Activated naive CD8-positive, alpha-beta T cell treated with anti-CD3 and anti-CD28 coated beads, Interleukin-2, amount 50 U/mL, for 24 hours (primary cell): ENCODE measurements around the gene NVL.
"Not testable (repeated sequence)": the region's sequence is repeated elsewhere in the genome, so short reads cannot be mapped to it uniquely, and the experiment has no call there.

Experiments
- ATAC-seq: fragments of 150-1000 bp; cut with Tn5 transposase; one replicate; pipeline ENCODE4 v1.10.0; 2021
- DNase-seq: peaks from one replicate; pipeline ENCODE4 v3.0.0; 2021
- H3K27ac Mint-ChIP-seq: one replicate; pipeline ENCODE4 v1.8.0; 2021; ENCODE audit warnings: mild to moderate bottlenecking, mixed read lengths
- H3K27me3 Mint-ChIP-seq: one replicate; pipeline ENCODE4 v1.8.0; 2021; ENCODE audit warnings: mixed read lengths
- H3K36me3 Mint-ChIP-seq: one replicate; pipeline ENCODE4 v1.8.0; 2021; ENCODE audit warnings: low read depth, mixed read lengths
- H3K4me1 Mint-ChIP-seq: one replicate; pipeline ENCODE4 v1.8.0; 2021; ENCODE audit warnings: mixed read lengths
- H3K4me3 Mint-ChIP-seq: one replicate; pipeline ENCODE4 v1.8.0; 2021; ENCODE audit warnings: mild to moderate bottlenecking, moderate library complexity, mixed read lengths
- H3K9me3 Mint-ChIP-seq: one replicate; pipeline ENCODE4 v1.8.0; 2021; ENCODE audit warnings: mixed read lengths

NVL gene

DNA sequence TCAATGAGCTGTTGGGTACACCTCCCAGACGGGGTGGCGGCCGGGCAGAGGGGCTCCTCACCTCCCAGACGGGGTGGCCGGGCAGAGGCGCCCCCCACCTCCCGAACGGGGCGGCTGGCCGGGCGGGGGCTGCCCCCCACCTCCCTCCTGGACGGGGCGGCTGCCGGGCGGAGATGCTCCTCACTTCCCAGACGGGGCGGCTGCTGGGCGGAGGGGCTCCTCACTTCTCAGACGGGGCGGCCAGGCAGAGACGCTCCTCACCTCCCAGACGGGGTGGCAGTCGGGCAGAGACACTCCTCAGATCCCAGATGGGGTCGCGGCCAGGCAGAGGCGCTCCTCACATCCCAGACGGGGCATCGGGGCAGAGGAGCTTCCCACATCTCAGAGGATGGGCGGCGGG lies 19.7 kb upstream of the NVL start:
- H3K4me3 Mint-ChIP-seq, H3K27ac Mint-ChIP-seq, H3K36me3 Mint-ChIP-seq, H3K27me3 Mint-ChIP-seq, DNase-seq, ATAC-seq, H3K9me3 Mint-ChIP-seq: not testable (repeated sequence)
- peaks cover 24% of the 10 kb centered on the region for H3K4me1 Mint-ChIP-seq

DNA sequence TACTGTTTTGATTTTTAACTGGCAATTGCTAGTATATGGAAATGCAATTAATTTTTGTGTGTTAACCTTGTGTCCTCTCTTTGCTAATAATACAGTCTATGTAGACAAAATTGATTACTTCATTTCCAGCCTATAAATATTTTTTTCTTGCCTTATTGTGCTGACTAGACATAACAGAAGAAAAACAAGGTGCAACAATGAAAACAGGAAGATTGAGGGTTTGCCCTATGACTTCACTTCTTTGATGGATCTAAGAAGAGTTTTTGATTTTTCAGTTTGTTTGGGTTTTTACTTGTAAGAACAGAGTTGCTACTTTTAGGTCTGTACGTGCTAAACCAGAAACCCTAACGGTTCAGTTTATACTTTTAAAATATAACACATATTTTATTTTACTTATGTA lies 18.2 kb upstream of the NVL start:
- Mint-ChIP-seq H3K27ac (no peak overlapping the region), H3K9me3 (peaks cover under 1% of the 10 kb centered on the region), H3K27me3 (no peaks in the 10 kb centered on the region), H3K4me1 (peaks cover 12% of the 10 kb centered on the region), H3K36me3 (peaks cover 3% of the 10 kb centered on the region), H3K4me3 (no peak overlapping the region)
- DNase-seq (no peak), ATAC-seq (no peak)

DNA sequence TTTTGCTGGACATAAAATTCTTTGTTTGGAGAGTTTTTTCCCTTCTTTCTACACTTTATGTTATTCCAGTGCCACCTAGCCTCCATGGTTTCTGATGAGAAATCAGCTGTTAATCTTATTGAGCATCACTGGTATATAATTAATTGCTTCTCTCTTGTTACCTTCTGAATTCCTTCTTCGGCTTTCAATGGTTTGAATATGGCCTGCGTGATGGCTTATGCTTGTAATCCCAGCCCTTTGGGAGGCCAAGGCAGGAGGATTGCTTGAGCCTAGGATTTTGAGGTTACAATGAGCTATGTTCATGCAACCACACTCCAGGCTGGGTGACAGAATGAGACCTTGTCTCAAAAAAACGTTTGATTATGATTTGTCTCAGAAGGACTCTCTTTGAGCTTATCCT lies 13.7 kb upstream of the NVL start:
- peaks cover 10% of the 10 kb centered on the region for H3K9me3 Mint-ChIP-seq
- DNase-seq (no peak), ATAC-seq (no peak)
- H3K27me3 Mint-ChIP-seq: no peaks in the 10 kb centered on the region
- H3K27ac Mint-ChIP-seq: no peak overlapping the region
- H3K36me3 Mint-ChIP-seq: peaks cover 4% of the 10 kb centered on the region
- no peak overlapping the region for H3K4me3 Mint-ChIP-seq
- peaks cover 12% of the 10 kb centered on the region for H3K4me1 Mint-ChIP-seq

DNA sequence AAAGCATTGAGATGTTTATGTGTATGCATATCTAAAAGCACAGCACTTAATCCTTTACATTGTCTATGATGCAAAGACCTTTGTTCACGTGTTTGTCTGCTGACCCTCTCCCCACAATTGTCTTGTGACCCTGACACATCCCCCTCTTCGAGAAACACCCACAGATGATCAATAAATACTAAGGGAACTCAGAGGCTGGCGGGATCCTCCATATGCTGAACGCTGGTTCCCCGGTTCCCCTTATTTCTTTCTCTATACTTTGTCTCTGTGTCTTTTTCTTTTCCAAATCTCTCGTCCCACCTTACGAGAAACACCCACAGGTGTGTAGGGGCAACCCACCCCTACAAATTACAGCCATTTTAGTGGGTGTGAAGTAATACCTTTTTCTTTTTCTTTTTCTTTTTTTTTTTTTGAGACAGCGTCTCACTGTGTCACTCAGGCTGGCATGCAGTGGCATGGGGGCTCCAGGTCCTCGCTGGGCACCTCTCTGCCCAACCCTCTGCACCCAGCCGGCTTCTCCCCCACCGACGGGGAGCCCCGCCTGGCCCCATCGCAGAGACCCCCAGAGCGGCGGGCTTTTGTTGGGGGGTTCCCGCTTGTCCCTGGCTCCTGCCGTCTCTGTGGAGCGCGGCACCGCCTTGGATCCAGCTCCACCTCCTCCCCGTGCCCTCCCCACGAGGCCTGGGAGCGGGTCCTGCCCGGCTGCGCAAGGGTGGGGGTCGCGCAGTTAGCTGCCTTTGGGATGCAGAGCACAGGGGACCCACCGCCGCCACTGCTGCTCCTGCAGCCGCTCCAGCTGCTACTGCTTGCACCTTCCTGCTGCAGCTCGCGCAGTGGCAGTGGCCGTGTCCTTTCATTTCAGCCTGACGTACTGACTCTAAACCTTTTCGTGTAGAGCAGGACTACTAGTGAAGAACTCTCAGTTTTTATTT lies 10.7 kb upstream of the NVL start:
- DNase-seq (peak; percentile 33), ATAC-seq (peak; percentile 80)
- peaks cover 10% of the 10 kb centered on the region for H3K9me3 Mint-ChIP-seq
- peak overlapping the region; percentile 64 for H3K4me3 Mint-ChIP-seq
- H3K36me3 Mint-ChIP-seq, H3K27ac Mint-ChIP-seq, H3K4me1 Mint-ChIP-seq, H3K27me3 Mint-ChIP-seq: not testable (repeated sequence)

DNA sequence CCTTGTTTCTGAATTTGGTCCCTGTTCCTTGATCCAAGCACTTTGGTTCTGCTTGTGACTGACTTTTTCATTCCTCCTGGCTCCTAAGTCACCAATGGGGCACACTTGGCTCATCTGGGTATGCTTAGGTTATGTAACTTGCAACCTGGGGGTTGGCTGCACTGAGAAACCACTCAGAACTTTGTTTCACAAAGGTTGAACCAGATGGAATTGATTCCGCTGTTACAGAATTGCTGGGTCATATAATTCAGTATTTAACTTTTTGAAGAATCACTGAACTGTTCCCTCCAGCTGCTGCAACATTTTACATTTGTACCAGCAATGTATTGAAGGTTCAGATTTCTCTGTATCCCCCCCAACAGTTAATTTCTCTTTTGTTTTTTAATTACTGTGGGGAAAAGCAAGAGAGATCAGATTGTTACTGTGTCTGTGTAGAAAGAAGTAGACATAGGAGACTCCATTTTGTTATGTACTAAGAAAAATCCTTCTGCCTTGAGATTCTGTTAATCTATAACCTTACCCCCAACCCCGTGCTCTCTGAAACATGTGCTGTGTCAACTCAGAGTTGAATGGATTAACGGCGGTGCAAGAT lies 9.6 kb upstream of the NVL start:
- H3K4me3 Mint-ChIP-seq: no peak overlapping the region
- DNase-seq: no peak
- H3K27ac Mint-ChIP-seq: no peak overlapping the region
- H3K27me3 Mint-ChIP-seq: no peaks in the 10 kb centered on the region
- no peak for ATAC-seq
- peaks cover 9% of the 10 kb centered on the region for H3K4me1 Mint-ChIP-seq
- H3K36me3 Mint-ChIP-seq: peaks cover 4% of the 10 kb centered on the region
- peaks cover 10% of the 10 kb centered on the region for H3K9me3 Mint-ChIP-seq

DNA sequence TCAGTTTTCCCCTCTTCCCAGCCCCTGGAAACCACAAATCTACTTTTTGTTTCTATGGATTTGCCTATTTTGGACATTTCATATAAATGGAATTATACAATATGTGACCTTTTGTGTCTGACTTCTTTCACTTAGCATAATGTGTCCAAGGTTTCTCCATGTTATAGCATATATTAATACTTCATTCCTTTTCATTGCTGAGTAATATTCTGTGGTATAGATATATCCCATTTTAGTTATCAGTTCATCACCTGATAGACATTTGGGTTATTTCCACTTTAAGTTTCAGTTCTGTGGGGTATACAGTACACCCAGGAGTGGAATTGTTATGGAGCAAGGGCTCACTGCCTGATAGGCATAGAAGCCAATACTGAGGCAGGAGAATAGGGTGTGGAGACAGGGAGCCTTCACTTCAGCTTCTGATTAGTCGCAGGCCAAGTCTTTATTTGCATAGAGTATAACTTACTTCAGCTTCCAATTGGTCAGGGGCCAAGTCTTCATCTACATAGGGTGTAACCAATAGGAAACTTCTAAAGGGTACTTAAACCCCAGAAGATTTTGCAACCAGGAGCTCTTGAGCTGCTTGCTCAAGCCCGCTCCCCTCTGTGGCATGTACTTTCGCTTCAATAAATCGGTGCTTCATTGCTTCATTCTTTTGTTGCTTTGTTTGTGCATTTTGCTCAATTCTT lies 8.3 kb upstream of the NVL start:
- no peak overlapping the region for H3K27ac Mint-ChIP-seq
- H3K27me3 Mint-ChIP-seq: no peaks in the 10 kb centered on the region
- DNase-seq: no peak
- no peak for ATAC-seq
- H3K4me3 Mint-ChIP-seq: no peak overlapping the region
- peaks cover 10% of the 10 kb centered on the region for H3K9me3 Mint-ChIP-seq
- H3K36me3 Mint-ChIP-seq: peaks cover 2% of the 10 kb centered on the region
- H3K4me1 Mint-ChIP-seq: peaks cover 22% of the 10 kb centered on the region

DNA sequence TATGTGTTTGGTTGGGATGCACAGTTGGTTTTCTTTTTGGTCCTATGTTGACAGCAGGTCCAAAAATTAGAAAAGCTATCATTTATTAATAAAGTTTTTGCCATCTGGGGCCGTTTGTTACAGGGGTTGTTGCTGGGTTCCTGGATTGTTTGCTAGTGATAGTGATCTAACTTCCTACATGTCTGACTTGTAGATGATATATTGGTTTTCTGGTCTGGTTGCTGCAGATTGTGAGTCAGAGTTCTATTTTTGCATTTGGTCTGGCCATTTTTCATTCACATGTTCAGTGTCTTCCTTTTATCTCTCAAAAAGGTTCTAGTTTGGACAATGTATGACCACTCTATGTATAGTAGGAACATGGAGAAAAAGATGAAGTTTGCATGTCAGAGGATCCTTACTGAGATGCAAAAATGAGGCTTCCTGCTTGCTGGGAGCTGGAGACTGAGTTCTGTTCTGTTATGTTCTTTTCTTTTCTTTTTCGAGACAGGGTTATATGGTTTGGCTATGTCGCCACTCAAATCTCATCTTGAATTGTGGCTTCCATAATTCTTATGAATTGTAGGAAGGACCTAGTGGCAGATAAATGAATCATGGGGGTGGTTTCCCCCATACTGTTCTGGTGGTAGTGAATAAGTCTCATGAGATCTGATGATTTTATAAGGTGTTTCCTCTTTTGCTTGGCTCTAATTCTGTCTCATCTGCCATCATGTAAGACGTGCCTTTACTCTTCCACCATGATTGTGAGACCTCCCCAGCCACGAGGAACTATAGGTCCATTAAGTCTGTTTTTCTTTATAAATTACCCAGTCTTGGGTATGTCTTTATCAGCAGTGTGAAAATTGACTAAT lies 4.2 kb upstream of the NVL start:
- Mint-ChIP-seq H3K36me3 (no peaks in the 10 kb centered on the region), H3K4me3 (peak overlapping the region; percentile 54), H3K27ac (peak overlapping the region; percentile 87), H3K4me1 (peaks cover 34% of the 10 kb centered on the region), H3K27me3 (no peaks in the 10 kb centered on the region), H3K9me3 (no peaks in the 10 kb centered on the region)
- DNase-seq: no peak
- ATAC-seq: peak; percentile 18

DNA sequence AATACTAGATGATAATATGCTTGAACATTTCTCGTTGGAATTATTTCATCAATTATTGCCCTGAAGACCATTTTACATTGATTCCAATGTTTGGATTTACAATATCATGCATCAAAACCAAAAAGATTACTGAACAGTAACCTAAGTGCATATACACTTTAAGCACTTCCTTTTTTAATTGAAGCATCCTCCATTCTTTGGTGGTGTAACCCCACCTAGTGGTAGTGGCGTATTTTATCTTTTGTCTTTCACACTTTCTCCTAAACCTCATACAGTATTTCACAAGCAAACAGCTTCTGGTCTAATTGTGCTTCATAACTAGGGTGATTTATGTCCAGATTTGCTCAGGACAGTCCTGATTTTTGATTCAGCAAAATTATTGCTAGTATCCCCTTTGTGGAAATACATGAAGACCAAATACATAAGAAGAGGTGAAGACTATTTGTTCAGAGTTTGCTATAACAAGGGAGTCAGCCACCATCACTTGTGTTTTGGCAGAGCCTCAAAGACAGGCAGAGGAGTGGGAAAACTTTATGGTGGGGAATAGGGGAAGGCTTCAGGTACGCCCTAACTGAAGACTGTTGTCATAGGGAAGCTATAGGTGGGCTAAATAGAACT lies 3.4 kb upstream of the NVL start:
- Mint-ChIP-seq H3K27ac (peak overlapping the region; percentile 70), H3K4me3 (peak overlapping the region; percentile 54), H3K27me3 (no peaks in the 10 kb centered on the region), H3K36me3 (peaks cover 2% of the 10 kb centered on the region), H3K4me1 (peaks cover 39% of the 10 kb centered on the region), H3K9me3 (no peaks in the 10 kb centered on the region)
- DNase-seq (no peak), ATAC-seq (peak; percentile 43)

DNA sequence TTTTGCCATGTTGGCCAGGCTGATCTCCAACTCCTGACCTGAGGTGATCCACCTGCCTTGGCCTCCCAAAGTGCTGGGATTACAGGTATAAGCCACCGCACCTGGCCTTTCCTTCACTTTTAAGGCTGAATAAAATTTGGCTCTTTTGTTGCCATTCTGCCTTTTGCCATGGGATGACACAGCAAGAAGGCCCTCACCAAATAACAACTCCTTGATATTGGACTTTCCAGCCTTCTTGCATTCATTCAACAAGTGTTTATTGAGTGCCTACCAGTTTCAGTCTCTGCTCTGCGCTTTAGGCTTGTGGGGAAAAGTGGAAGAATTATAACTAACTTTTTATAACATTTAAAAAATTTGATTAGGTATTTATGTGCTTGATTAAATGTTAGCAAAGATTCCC lies 1.9 kb upstream of the NVL start:
- ATAC-seq (no peak), DNase-seq (no peak)
- Mint-ChIP-seq H3K4me1 (peaks cover 48% of the 10 kb centered on the region), H3K4me3 (no peak overlapping the region), H3K27me3 (no peaks in the 10 kb centered on the region), H3K27ac (no peak overlapping the region), H3K36me3 (peaks cover 3% of the 10 kb centered on the region), H3K9me3 (no peaks in the 10 kb centered on the region)

DNA sequence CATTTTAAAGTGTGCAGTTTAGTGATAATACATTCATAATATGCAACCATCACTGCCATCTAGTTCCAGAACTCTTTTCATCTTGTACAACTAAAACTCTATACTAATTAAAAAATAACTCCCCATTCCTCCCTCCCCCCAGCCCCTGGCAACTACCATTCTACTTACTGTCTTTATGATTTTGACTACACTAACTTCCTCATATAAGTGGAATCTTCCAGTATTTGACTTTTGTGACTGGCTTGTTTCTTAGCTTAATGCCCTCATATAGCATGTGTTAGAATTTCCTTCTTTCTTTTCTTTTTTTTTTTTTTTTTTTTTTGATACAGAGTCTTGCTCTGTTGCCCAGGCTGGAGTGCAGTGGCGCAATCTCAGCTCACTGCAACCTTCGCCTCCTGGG lies 1.4 kb upstream of the NVL start:
- Mint-ChIP-seq H3K9me3 (no peaks in the 10 kb centered on the region), H3K4me1 (peaks cover 50% of the 10 kb centered on the region), H3K36me3 (peaks cover 3% of the 10 kb centered on the region), H3K4me3 (peak overlapping the region; percentile 99), H3K27me3 (no peaks in the 10 kb centered on the region), H3K27ac (peak overlapping the region; percentile 100)
- no peak for DNase-seq
- no peak for ATAC-seq

DNA sequence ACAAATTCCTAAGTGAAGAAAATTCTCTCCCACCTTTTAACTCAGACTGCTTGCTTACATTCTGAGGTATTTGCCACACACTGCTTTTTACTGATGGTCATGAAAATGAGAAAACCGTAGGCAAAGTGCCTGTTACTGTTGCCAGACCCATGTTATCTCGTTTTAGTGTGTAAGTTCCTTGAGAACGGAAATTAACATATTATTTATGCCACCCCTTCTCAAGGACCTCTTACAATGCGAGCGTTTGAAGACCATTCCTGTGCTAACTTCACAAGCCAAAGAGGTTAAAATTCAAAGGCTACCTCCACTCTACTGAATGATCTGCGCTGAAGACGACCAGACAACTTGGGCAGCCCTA lies 509 bp downstream of the NVL start:
- H3K27me3 Mint-ChIP-seq: no peaks in the 10 kb centered on the region
- H3K4me1 Mint-ChIP-seq: peaks cover 44% of the 10 kb centered on the region
- ATAC-seq (no peak), DNase-seq (no peak)
- peaks cover 3% of the 10 kb centered on the region for H3K36me3 Mint-ChIP-seq
- H3K27ac Mint-ChIP-seq: peak overlapping the region; percentile 100
- H3K9me3 Mint-ChIP-seq: no peaks in the 10 kb centered on the region
- H3K4me3 Mint-ChIP-seq: peak overlapping the region; percentile 99

DNA sequence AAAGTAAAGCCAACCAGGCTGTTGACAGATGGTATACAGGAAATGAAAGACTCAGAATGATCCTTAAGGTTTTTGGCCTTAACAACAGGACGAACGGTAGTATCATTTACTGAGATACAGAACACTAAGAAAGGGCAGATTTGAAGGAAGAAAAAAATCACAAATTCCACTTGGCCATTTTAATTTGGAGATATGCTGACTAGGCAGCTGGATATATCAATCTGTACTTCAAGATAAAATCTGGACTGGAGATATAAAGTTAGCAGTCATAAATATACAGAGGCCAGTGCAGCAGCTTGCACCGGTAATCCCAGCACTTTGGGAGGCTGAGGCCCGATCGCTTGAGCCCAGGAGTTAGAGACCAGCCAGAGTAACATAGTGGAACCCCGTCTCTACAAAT lies 1.3 kb downstream of the NVL start:
- Mint-ChIP-seq H3K9me3 (no peaks in the 10 kb centered on the region), H3K36me3 (peaks cover 4% of the 10 kb centered on the region), H3K4me1 (peaks cover 36% of the 10 kb centered on the region), H3K27ac (peak overlapping the region; percentile 45), H3K4me3 (peak overlapping the region; percentile 99), H3K27me3 (no peaks in the 10 kb centered on the region)
- DNase-seq (no peak), ATAC-seq (no peak)

DNA sequence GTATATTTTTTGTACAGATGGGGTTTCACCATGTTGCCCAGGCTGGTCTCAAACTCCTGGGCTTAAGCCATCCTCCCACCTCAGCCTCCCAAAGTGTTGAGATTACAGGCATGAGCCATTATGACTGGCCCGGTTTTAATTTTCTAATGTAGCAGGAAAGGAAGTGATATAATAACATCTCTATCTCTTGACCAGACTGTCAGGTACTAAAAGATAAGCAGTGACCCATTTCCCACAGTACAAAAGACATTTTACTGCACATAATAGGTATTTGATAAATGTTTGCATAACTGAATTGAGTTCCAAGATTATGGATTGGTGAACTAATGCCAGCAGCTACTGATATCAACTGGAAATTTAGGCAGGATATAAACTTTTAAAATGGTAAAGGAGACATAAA lies 4.0 kb downstream of the NVL start:
- Mint-ChIP-seq H3K27ac (no peak overlapping the region), H3K27me3 (no peaks in the 10 kb centered on the region), H3K9me3 (no peaks in the 10 kb centered on the region), H3K36me3 (peaks cover 8% of the 10 kb centered on the region), H3K4me3 (no peak overlapping the region), H3K4me1 (peaks cover 25% of the 10 kb centered on the region)
- ATAC-seq: no peak
- no peak for DNase-seq

DNA sequence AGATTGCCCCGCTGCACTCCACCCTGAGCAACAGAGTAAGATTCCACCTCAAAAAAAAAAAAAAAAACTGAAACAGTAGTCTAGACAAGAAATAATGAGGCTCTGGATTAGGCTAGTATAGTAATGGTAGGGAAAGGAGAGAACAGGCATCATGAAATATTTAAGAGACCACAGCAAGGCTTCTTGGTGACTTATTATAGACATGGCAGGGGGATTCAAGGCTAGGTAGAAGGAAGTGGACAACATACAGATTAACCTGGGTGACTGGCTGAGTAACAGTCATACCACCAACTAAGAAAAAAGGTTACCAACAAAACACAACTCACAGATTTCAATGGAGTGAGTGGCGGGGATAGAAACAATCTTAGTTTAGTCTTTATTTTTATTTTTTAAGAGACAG lies 8.3 kb downstream of the NVL start:
- Mint-ChIP-seq H3K27ac (no peak overlapping the region), H3K27me3 (no peaks in the 10 kb centered on the region), H3K9me3 (no peaks in the 10 kb centered on the region), H3K4me3 (no peak overlapping the region), H3K36me3 (peaks cover 9% of the 10 kb centered on the region), H3K4me1 (peaks cover 8% of the 10 kb centered on the region)
- no peak for DNase-seq
- ATAC-seq: no peak
